ENCODE data around the gene ANO2.

- TF ChIP-seq EP300 (IDR thresholded peaks at IDR 0.05; ENCODE audit: borderline replicate concordance): no peak
- no peak for TF ChIP-seq CREB1 (IDR thresholded peaks at IDR 0.05; ENCODE audit: low read depth)
- no peak for TF ChIP-seq MAX (IDR thresholded peaks at IDR 0.05)
- TF ChIP-seq NFIC (IDR thresholded peaks at IDR 0.05): no peak
- TF ChIP-seq TAF1 (IDR thresholded peaks at IDR 0.05; ENCODE audit: low read depth): no peak
Measured at GRCh38 chr12:5779401-5779800, 165.7 kb downstream of the ANO2 start.
